HepG2 (cell line): ENCODE results near the gene MAMSTR. TPM values are rescaled to one million over a fixed set of nuclear protein-coding genes. Genes with fewer than 3 reads are reported as not detected.

Experiments used
- AGO2 ChIP-seq: fragments of 200-400 bp; formaldehyde crosslinking; optimal IDR thresholded peaks from 2 replicates; pipeline ENCODE3; 2017; ENCODE audit warnings: mild to moderate bottlenecking, low read depth, low read length, moderate library complexity
- CENPT ChIP-seq: sonication (generic); formaldehyde crosslinking; IDR thresholded peaks from 2 replicates; pipeline ENCODE4 v1.8.0; 2022; ENCODE audit warnings: low read depth, mild to moderate bottlenecking, moderate library complexity, missing genetic modification reagents
- DNMT1 ChIP-seq: sonication (generic); formaldehyde crosslinking; IDR thresholded peaks from 2 replicates; pipeline ENCODE4 v1.5.1; 2020; ENCODE audit warnings: mild to moderate bottlenecking, missing genetic modification reagents
- EED ChIP-seq: sonication (generic); formaldehyde crosslinking; IDR thresholded peaks from 2 replicates; pipeline ENCODE4 v1.5.0; 2020; ENCODE audit warnings: mild to moderate bottlenecking, missing genetic modification reagents
- GPN1 ChIP-seq: sonication (generic); formaldehyde crosslinking; IDR thresholded peaks from 2 replicates; pipeline ENCODE4 v1.5.1; 2020; ENCODE audit warnings: missing genetic modification reagents, borderline replicate concordance
- MAFK ChIP-seq, 2 experiments: IDR thresholded peaks in 1 of 2; conservative IDR thresholded peaks in 1 of 2; 2 replicates each; pipeline ENCODE4 v1.6.1; 2011; ENCODE audit warnings: improper control_type of control experiment in 2 of 2, low read length in 2 of 2
- MEIS1 ChIP-seq: sonication (generic); formaldehyde crosslinking; IDR thresholded peaks from 2 replicates; pipeline ENCODE4 v1.9.0; 2021; ENCODE audit warnings: mild to moderate bottlenecking, missing genetic modification reagents, moderate library complexity, borderline replicate concordance
- MLLT10 ChIP-seq: sonication (generic); formaldehyde crosslinking; IDR thresholded peaks from 2 replicates; pipeline ENCODE4 v1.4.0; 2020; ENCODE audit warnings: missing genetic modification reagents
- RORA ChIP-seq: sonication (generic); formaldehyde crosslinking; IDR thresholded peaks from 2 replicates; pipeline ENCODE4 v1.5.0; 2020; ENCODE audit warnings: mild to moderate bottlenecking, missing genetic modification reagents, moderate library complexity
- SP5 ChIP-seq: IDR thresholded peaks from 2 replicates; pipeline ENCODE4 v1.6.1; 2016; ENCODE audit warnings: low read depth, borderline replicate concordance
- TOE1 ChIP-seq: sonication (generic); formaldehyde crosslinking; IDR thresholded peaks from 2 replicates; pipeline ENCODE4 v1.4.0; 2020; ENCODE audit warnings: mild to moderate bottlenecking, missing genetic modification reagents
- ZFP36 ChIP-seq: fragments of 150-350 bp; IDR thresholded peaks from 2 replicates; pipeline ENCODE4 v1.6.1; 2018; ENCODE audit warnings: borderline replicate concordance, low read length, low read depth; ENCODE audit not compliant: partially characterized antibody
- ZFP37 ChIP-seq: sonication (generic); formaldehyde crosslinking; IDR thresholded peaks from 2 replicates; pipeline ENCODE4 v1.4.0; 2020; ENCODE audit warnings: missing genetic modification reagents, borderline replicate concordance
- ZNF20 ChIP-seq: sonication (generic); formaldehyde crosslinking; IDR thresholded peaks from 2 replicates; pipeline ENCODE4 v1.4.0; 2020; ENCODE audit warnings: mild to moderate bottlenecking, moderate library complexity, missing genetic modification reagents
- ZNF343 ChIP-seq: sonication (generic); formaldehyde crosslinking; IDR thresholded peaks from 2 replicates; pipeline ENCODE4 v1.4.0; 2020; ENCODE audit warnings: mild to moderate bottlenecking, missing genetic modification reagents
- ZNF441 ChIP-seq: sonication (generic); formaldehyde crosslinking; IDR thresholded peaks from 2 replicates; pipeline ENCODE4 v1.7.0; 2021; ENCODE audit warnings: missing genetic modification reagents, borderline replicate concordance
- ZNF451 ChIP-seq: sonication (generic); formaldehyde crosslinking; IDR thresholded peaks from 2 replicates; pipeline ENCODE4 v1.5.0; 2020; ENCODE audit warnings: mild to moderate bottlenecking, missing genetic modification reagents
- ZNF557 ChIP-seq: sonication (generic); formaldehyde crosslinking; IDR thresholded peaks from 2 replicates; pipeline ENCODE4 v1.4.0; 2020; ENCODE audit warnings: missing genetic modification reagents
- ZNF773 ChIP-seq: sonication (generic); formaldehyde crosslinking; IDR thresholded peaks from 2 replicates; pipeline ENCODE4 v1.4.0; 2020; ENCODE audit warnings: missing genetic modification reagents, borderline replicate concordance
- polyA plus RNA-seq, 8 experiments: library from polyadenylated mRNA; depleted of rRNA in 3 of 8; stranded (reverse) in 7 of 8; unstranded in 1 of 8; fragments of >200 nt; fragmentation: Illumina TruSeq in 4 of 8; extraction: Trizol in 4 of 8; gene quantifications; 2 replicates each; pipeline versions ENCODE4 v1.2.1 to v1.2.3, GENCODE V29; 2011 to 2016; ENCODE audit warnings: low read depth in 4 of 8, missing spikeins in 1 of 8, mixed read lengths in 1 of 8; ENCODE audit not compliant: insufficient read depth in 1 of 8
- total RNA-seq, 5 experiments: library from RNA; depleted of rRNA; stranded (reverse); fragments of >200 nt; fragmentation: Illumina TruSeq; extraction: Trizol; gene quantifications; 2 replicates each; pipeline ENCODE4 v1.2.3, GENCODE V29; 2016; ENCODE audit warnings: low read depth in 1 of 5
- TF ChIP-seq, protein P1 (sequence below): IDR thresholded peaks from 2 replicates; pipeline ENCODE4 v1.6.1; 2018; ENCODE audit warnings: missing genetic modification reagents
- TF ChIP-seq, protein P2 (sequence below), 2 experiments: sonication (generic) in 1 of 2; formaldehyde crosslinking in 1 of 2; IDR thresholded peaks; 2 replicates each; pipeline versions ENCODE4 v1.4.0 to v1.6.1; 2016 to 2020; ENCODE audit warnings: borderline replicate concordance in 1 of 2, low read depth in 1 of 2, mild to moderate bottlenecking in 1 of 2, missing genetic modification reagents in 1 of 2
- TF ChIP-seq, protein P3 (sequence below): sonication (generic); formaldehyde crosslinking; IDR thresholded peaks from 2 replicates; pipeline ENCODE4 v1.9.0; 2021; ENCODE audit warnings: missing genetic modification reagents, mild to moderate bottlenecking, borderline replicate concordance
- TF ChIP-seq, protein P4 (sequence below): sonication (generic); formaldehyde crosslinking; IDR thresholded peaks from 2 replicates; pipeline ENCODE4 v1.9.0; 2022; ENCODE audit warnings: missing genetic modification reagents, mild to moderate bottlenecking, borderline replicate concordance

The MAMSTR gene
- total and polyA plus RNA-seq, 2 of the 13 experiments (the other 11 are each of a cell fraction or from before 2014, with no cell fraction given) = 2.2 to 2.4 TPM

DNA sequence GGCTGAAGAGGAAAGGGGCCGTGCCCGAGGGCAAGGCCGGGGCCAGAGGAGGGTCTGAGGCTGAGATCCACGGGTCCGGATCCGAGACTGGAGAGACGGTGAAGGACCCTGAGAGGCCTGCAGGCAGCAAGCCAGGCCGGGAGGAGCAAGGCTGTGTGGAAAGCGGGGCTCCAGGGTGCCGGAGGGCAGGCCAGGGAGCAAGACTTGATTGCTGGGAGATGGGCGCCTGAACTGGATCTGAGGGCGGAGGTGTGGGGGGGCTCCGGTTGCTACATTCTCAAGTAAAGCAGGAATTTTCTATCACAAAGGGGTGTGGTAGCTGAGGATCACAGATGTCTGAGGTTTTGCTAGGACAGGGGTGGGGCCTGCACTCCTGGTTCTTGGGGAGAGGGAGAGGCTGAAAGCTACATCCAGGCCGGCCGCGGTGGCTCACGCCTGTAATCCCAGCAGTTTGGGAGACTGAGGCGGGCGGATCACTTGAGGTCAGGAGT, 3.8 kb downstream of the MAMSTR start (continued):
- TF ChIP-seq EED (CRISPR knock-in tag) (0 out of 2 replicates have a peak, but pooled peaks have one; percentile 10), ZFP37 (CRISPR knock-in tag) (no peak), DNMT1 (no peak), SP5 (CRISPR knock-in tag) (no peak), ZNF441 (no peak), ZNF20 (CRISPR knock-in tag) (no peak), CENPT (no peak), ZNF557 (CRISPR knock-in tag) (no peak), MEIS1 (CRISPR knock-in tag) (no peak), ZNF773 (CRISPR knock-in tag) (no peak), ZFP36 (no peak), AGO2 (peak; percentile 64), ZNF343 (no peak), ZNF451 (CRISPR knock-in tag) (0 out of 2 replicates have a peak, but pooled peaks have one; percentile 6), MAFK (conservative IDR thresholded peaks at IDR 0.05 in 1 of 2, IDR thresholded peaks at IDR 0.05 in 1 of 2; ENCODE audit: low read length in 2 of 2) (no peak), GPN1 (CRISPR knock-in tag) (no peak), TOE1 (CRISPR knock-in tag) (no peak), MLLT10 (CRISPR knock-in tag) (no peak), RORA (CRISPR knock-in tag) (no peak)
- TF ChIP-seq, protein P1, sequence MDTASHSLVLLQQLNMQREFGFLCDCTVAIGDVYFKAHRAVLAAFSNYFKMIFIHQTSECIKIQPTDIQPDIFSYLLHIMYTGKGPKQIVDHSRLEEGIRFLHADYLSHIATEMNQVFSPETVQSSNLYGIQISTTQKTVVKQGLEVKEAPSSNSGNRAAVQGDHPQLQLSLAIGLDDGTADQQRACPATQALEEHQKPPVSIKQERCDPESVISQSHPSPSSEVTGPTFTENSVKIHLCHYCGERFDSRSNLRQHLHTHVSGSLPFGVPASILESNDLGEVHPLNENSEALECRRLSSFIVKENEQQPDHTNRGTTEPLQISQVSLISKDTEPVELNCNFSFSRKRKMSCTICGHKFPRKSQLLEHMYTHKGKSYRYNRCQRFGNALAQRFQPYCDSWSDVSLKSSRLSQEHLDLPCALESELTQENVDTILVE (CRISPR knock-in tag) = no peak
- TF ChIP-seq, protein P2, sequence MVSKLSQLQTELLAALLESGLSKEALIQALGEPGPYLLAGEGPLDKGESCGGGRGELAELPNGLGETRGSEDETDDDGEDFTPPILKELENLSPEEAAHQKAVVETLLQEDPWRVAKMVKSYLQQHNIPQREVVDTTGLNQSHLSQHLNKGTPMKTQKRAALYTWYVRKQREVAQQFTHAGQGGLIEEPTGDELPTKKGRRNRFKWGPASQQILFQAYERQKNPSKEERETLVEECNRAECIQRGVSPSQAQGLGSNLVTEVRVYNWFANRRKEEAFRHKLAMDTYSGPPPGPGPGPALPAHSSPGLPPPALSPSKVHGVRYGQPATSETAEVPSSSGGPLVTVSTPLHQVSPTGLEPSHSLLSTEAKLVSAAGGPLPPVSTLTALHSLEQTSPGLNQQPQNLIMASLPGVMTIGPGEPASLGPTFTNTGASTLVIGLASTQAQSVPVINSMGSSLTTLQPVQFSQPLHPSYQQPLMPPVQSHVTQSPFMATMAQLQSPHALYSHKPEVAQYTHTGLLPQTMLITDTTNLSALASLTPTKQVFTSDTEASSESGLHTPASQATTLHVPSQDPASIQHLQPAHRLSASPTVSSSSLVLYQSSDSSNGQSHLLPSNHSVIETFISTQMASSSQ (IDR thresholded peaks at IDR 0.05; ENCODE audit: low read depth) = no peak
- TF ChIP-seq, protein P2 (CRISPR knock-in tag; IDR thresholded peaks at IDR 0.05; ENCODE audit: borderline replicate concordance) = no peak
- TF ChIP-seq, protein P3, sequence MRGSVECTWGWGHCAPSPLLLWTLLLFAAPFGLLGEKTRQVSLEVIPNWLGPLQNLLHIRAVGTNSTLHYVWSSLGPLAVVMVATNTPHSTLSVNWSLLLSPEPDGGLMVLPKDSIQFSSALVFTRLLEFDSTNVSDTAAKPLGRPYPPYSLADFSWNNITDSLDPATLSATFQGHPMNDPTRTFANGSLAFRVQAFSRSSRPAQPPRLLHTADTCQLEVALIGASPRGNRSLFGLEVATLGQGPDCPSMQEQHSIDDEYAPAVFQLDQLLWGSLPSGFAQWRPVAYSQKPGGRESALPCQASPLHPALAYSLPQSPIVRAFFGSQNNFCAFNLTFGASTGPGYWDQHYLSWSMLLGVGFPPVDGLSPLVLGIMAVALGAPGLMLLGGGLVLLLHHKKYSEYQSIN = no peak
- TF ChIP-seq, protein P4, sequence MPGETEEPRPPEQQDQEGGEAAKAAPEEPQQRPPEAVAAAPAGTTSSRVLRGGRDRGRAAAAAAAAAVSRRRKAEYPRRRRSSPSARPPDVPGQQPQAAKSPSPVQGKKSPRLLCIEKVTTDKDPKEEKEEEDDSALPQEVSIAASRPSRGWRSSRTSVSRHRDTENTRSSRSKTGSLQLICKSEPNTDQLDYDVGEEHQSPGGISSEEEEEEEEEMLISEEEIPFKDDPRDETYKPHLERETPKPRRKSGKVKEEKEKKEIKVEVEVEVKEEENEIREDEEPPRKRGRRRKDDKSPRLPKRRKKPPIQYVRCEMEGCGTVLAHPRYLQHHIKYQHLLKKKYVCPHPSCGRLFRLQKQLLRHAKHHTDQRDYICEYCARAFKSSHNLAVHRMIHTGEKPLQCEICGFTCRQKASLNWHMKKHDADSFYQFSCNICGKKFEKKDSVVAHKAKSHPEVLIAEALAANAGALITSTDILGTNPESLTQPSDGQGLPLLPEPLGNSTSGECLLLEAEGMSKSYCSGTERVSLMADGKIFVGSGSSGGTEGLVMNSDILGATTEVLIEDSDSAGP (CRISPR knock-in tag) = peak; percentile 18; the same call in 1 of the 2 replicates
